ENCODE results near the gene ROBO1. TPM values are rescaled to one million over a fixed set of nuclear protein-coding genes. Genes with fewer than 3 reads are reported as not detected.

The ROBO1 gene
- total and polyA plus RNA-seq, 4 donors: 1.0 to 30.3 (median 3.9) TPM

- TF ChIP-seq JUND (IDR thresholded peaks at IDR 0.05) (no peak), SP1 (IDR thresholded peaks at IDR 0.05) (no peak), ATF3 (IDR thresholded peaks at IDR 0.05) (no peak), YY1 (IDR thresholded peaks at IDR 0.05) (no peak), RAD21 (IDR thresholded peaks at IDR 0.05) (no peak), NR2F2 (IDR thresholded peaks at IDR 0.05) (no peak), TAF1 (conservative IDR thresholded peaks at IDR 0.05) (no peak), HNF4A (conservative IDR thresholded peaks at IDR 0.05) (no peak), RXRA (IDR thresholded peaks at IDR 0.05) (no peak), EGR1 (IDR thresholded peaks at IDR 0.05; ENCODE audit: low read depth in 2 of 2) (no peak)
- TF ChIP-seq, protein P1, sequence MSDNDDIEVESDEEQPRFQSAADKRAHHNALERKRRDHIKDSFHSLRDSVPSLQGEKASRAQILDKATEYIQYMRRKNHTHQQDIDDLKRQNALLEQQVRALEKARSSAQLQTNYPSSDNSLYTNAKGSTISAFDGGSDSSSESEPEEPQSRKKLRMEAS (IDR thresholded peaks at IDR 0.05): no peak
- TF ChIP-seq, protein P2, sequence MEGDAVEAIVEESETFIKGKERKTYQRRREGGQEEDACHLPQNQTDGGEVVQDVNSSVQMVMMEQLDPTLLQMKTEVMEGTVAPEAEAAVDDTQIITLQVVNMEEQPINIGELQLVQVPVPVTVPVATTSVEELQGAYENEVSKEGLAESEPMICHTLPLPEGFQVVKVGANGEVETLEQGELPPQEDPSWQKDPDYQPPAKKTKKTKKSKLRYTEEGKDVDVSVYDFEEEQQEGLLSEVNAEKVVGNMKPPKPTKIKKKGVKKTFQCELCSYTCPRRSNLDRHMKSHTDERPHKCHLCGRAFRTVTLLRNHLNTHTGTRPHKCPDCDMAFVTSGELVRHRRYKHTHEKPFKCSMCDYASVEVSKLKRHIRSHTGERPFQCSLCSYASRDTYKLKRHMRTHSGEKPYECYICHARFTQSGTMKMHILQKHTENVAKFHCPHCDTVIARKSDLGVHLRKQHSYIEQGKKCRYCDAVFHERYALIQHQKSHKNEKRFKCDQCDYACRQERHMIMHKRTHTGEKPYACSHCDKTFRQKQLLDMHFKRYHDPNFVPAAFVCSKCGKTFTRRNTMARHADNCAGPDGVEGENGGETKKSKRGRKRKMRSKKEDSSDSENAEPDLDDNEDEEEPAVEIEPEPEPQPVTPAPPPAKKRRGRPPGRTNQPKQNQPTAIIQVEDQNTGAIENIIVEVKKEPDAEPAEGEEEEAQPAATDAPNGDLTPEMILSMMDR (IDR thresholded peaks at IDR 0.05; ENCODE audit: low read depth, low read length, missing input control): no peak
- Histone ChIP-seq H3K27me3 (ENCODE audit: control insufficient read depth in 4 of 4, insufficient read depth in 4 of 4, low read length in 3 of 4) (no peaks in the 10 kb centered on the region), H3K27ac (ENCODE audit: low read depth in 1 of 2, low read length in 2 of 2) (no peak overlapping the region), H3K36me3 (ENCODE audit: control insufficient read depth in 4 of 4, insufficient read depth in 3 of 4, low read depth in 1 of 4, low read length in 3 of 4) (no peaks in the 10 kb centered on the region), H3K9ac (ENCODE audit: low read depth in 1 of 2, low read length in 2 of 2) (no peak overlapping the region), H3K9me3 (ENCODE audit: control insufficient read depth in 4 of 4, low read length in 3 of 4) (no peaks in the 10 kb centered on the region), H3K4me1 (ENCODE audit: control insufficient read depth in 4 of 4, insufficient read depth in 4 of 4, low read length in 3 of 4) (no peaks in the 10 kb centered on the region), H3K4me3 (ENCODE audit: low read depth in 1 of 3, low read length in 3 of 3) (no peak overlapping the region)
- no peak for DNase-seq (ENCODE audit: low spot score)
- 86% methylated on average over 3 of the region's 3 CpGs for WGBS
These were observed 1163.5 kb downstream of the ROBO1 start for GRCh38 chr3:78604341-78604740.

- Histone ChIP-seq H3K27ac (ENCODE audit: low read depth in 1 of 2, low read length in 2 of 2) (no peak overlapping the region), H3K4me3 (ENCODE audit: low read depth in 1 of 3, low read length in 3 of 3) (no peak overlapping the region), H3K36me3 (ENCODE audit: control insufficient read depth in 4 of 4, insufficient read depth in 3 of 4, low read depth in 1 of 4, low read length in 3 of 4) (no peaks in the 10 kb centered on the region), H3K9ac (ENCODE audit: low read depth in 1 of 2, low read length in 2 of 2) (no peak overlapping the region), H3K27me3 (ENCODE audit: control insufficient read depth in 4 of 4, insufficient read depth in 4 of 4, low read length in 3 of 4) (no peaks in the 10 kb centered on the region), H3K4me1 (ENCODE audit: control insufficient read depth in 4 of 4, insufficient read depth in 4 of 4, low read length in 3 of 4) (no peaks in the 10 kb centered on the region), H3K9me3 (ENCODE audit: control insufficient read depth in 4 of 4, low read length in 3 of 4) (no peaks in the 10 kb centered on the region)
- TF ChIP-seq YY1 (IDR thresholded peaks at IDR 0.05) (no peak), REST (IDR thresholded peaks at IDR 0.05) (no peak), JUND (IDR thresholded peaks at IDR 0.05) (no peak), EGR1 (IDR thresholded peaks at IDR 0.05; ENCODE audit: low read depth in 2 of 2) (no peak), ATF3 (IDR thresholded peaks at IDR 0.05) (no peak), RXRA (IDR thresholded peaks at IDR 0.05) (no peak), FOXA2 (IDR thresholded peaks at IDR 0.05) (no peak), GABPA (IDR thresholded peaks at IDR 0.05 in 1 of 2, conservative IDR thresholded peaks at IDR 0.05 in 1 of 2) (no peak), SP1 (IDR thresholded peaks at IDR 0.05) (no peak), NR2F2 (IDR thresholded peaks at IDR 0.05) (no peak)
- TF ChIP-seq, protein P2 (IDR thresholded peaks at IDR 0.05; ENCODE audit: low read depth, low read length, missing input control): no peak
- DNase-seq (ENCODE audit: low spot score): no peak
- WGBS: 82% methylated on average over 2 of the region's 2 CpGs
These were observed 1166.5 kb downstream of the ROBO1 start for GRCh38 chr3:78601249-78601648.
